MM.1S (cell line): Measurements from ENCODE around the gene WIPI1.

Experiments
- DNase-seq: peaks from one replicate; pipeline ENCODE4 v3.0.0-alpha.2; 2015
- H2AFZ ChIP-seq: fragments of 300-600 bp; sonication (generic); 2 replicates; pipeline ENCODE4 v1.6.0; 2016; ENCODE audit warnings: antibody characterized with exemption, low read length
- H3F3A ChIP-seq: fragments of 300-600 bp; sonication (generic); 2 replicates; pipeline ENCODE4 v1.6.1; 2016; ENCODE audit warnings: mild to moderate bottlenecking, antibody characterized with exemption, low read length, moderate library complexity, mixed read lengths; ENCODE audit not compliant: insufficient read depth
- H3K27ac ChIP-seq: fragments of 300-600 bp; sonication (generic); 2 replicates; pipeline ENCODE4 v1.5.1; 2016; ENCODE audit warnings: mild to moderate bottlenecking, low read length
- H3K27me3 ChIP-seq: fragments of 300-600 bp; sonication (generic); replicated peaks from 2 replicates; pipeline ENCODE4 v1.6.0; 2016; ENCODE audit warnings: low read length; ENCODE audit not compliant: insufficient read depth
- H3K36me3 ChIP-seq: fragments of 300-600 bp; sonication (generic); replicated peaks from 2 replicates; pipeline ENCODE4 v1.6.1; 2016; ENCODE audit warnings: mild to moderate bottlenecking, low read length, mixed read lengths; ENCODE audit not compliant: insufficient read depth
- H3K4me1 ChIP-seq: fragments of 300-600 bp; sonication (generic); 2 replicates; pipeline ENCODE4 v1.6.1; 2016; ENCODE audit warnings: low read length, mixed read lengths
- H3K4me2 ChIP-seq: fragments of 300-600 bp; sonication (generic); 2 replicates; pipeline ENCODE4 v1.6.0; 2016; ENCODE audit warnings: low read depth, low read length
- H3K4me3 ChIP-seq: fragments of 300-600 bp; sonication (generic); 2 replicates; pipeline ENCODE4 v1.5.1; 2016; ENCODE audit warnings: low read length, mixed read lengths
- H3K79me2 ChIP-seq: fragments of 300-600 bp; sonication (generic); 2 replicates; pipeline ENCODE4 v1.6.1; 2016; ENCODE audit warnings: mixed run types, low read length, mixed read lengths
- H3K9ac ChIP-seq: fragments of 300-600 bp; sonication (generic); 2 replicates; pipeline ENCODE4 v1.6.1; 2016; ENCODE audit warnings: low read length, mixed read lengths
- H3K9me2 ChIP-seq: fragments of 300-600 bp; sonication (generic); replicated peaks from 2 replicates; pipeline ENCODE4 v1.6.1; 2016; ENCODE audit warnings: mild to moderate bottlenecking, low read length, mixed read lengths; ENCODE audit not compliant: insufficient read depth
- H3K9me3 ChIP-seq: fragments of 300-600 bp; sonication (generic); replicated peaks from 2 replicates; pipeline ENCODE4 v1.6.1; 2016; ENCODE audit warnings: mild to moderate bottlenecking, low read length, mixed read lengths; ENCODE audit not compliant: insufficient read depth
- H4K20me1 ChIP-seq: fragments of 300-600 bp; sonication (generic); 2 replicates; pipeline ENCODE4 v1.6.1; 2016; ENCODE audit warnings: mild to moderate bottlenecking, low read length, moderate library complexity, mixed read lengths; ENCODE audit not compliant: insufficient read depth
- EZH2 ChIP-seq: fragments of 300-600 bp; sonication (generic); optimal IDR thresholded peaks from 2 replicates; pipeline ENCODE3; 2017; ENCODE audit warnings: low read depth, mild to moderate bottlenecking, antibody characterized with exemption, low read length, mixed read lengths
- EZH2phosphoT487 ChIP-seq: fragments of 300-600 bp; sonication (generic); IDR thresholded peaks from 2 replicates; pipeline ENCODE4 v1.6.1; 2018; ENCODE audit warnings: antibody characterized with exemption, low read length
- TF ChIP-seq, protein P1 (sequence below): fragments of 300-600 bp; sonication (generic); IDR thresholded peaks from 2 replicates; pipeline ENCODE4 v1.5.1; 2016; ENCODE audit warnings: antibody characterized with exemption, low read length, mixed read lengths

WIPI1 gene

DNA sequence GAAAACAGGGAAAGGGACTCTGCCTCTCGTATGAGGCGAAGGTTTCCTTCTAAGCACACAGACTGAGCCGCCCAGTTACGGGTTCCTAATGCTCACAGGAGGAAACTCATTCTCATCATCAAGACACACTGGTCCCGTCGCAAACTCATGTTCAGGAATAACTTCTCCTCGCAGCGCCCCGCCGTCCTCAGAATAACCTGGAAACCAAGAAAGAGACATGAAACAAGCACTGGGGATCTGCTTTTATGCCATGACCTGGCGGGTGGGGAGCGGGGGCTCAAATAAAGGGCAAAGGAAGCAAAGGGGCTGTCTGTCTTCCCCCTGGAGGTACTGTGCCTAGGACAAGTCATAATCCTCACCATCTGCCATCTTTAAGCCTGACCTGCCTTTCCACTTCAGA is 31.3 kb downstream of the WIPI1 start:
- no peak overlapping the region for H3K27ac ChIP-seq
- no peaks in the 10 kb centered on the region for H3K79me2 ChIP-seq
- TF ChIP-seq, protein P1, sequence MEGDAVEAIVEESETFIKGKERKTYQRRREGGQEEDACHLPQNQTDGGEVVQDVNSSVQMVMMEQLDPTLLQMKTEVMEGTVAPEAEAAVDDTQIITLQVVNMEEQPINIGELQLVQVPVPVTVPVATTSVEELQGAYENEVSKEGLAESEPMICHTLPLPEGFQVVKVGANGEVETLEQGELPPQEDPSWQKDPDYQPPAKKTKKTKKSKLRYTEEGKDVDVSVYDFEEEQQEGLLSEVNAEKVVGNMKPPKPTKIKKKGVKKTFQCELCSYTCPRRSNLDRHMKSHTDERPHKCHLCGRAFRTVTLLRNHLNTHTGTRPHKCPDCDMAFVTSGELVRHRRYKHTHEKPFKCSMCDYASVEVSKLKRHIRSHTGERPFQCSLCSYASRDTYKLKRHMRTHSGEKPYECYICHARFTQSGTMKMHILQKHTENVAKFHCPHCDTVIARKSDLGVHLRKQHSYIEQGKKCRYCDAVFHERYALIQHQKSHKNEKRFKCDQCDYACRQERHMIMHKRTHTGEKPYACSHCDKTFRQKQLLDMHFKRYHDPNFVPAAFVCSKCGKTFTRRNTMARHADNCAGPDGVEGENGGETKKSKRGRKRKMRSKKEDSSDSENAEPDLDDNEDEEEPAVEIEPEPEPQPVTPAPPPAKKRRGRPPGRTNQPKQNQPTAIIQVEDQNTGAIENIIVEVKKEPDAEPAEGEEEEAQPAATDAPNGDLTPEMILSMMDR, result no peak
- H3K9me2 ChIP-seq, result no peaks in the 10 kb centered on the region
- no peak overlapping the region for H2AFZ ChIP-seq
- peaks cover 12% of the 10 kb centered on the region for H3K36me3 ChIP-seq
- no peaks in the 10 kb centered on the region for H3F3A ChIP-seq
- no peaks in the 10 kb centered on the region for H4K20me1 ChIP-seq
- no peaks in the 10 kb centered on the region for H3K4me1 ChIP-seq
- H3K4me2 ChIP-seq, result no peak overlapping the region
- H3K9ac ChIP-seq, result no peak overlapping the region
- no peak for DNase-seq
- no peaks in the 10 kb centered on the region for H3K9me3 ChIP-seq
- no peaks in the 10 kb centered on the region for H3K27me3 ChIP-seq
- no peak overlapping the region for H3K4me3 ChIP-seq

DNA sequence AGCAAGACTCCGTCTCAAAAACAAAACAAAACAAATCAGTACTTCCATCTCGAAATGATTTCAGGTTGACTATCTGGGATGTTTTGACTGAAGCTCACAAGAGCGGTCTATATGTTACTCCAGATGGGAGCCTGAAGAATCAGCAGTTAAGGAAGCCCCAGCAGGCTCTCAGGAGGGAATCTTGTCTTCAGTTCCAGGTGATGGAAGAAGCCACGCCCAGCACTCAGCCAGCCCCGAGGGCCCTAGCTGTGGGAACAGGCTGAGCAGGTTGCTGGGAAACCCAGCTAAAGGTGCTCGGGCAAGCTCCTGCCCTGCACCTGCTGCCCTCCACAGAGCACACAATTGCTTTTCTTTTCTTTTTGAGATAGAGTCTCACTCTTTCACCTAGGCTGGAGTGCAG is 32.4 kb downstream of the WIPI1 start:
- Histone ChIP-seq H3K4me3 (no peak overlapping the region), H2AFZ (no peak overlapping the region), H3K27ac (no peak overlapping the region), H4K20me1 (no peaks in the 10 kb centered on the region), H3K27me3 (no peaks in the 10 kb centered on the region), H3F3A (no peaks in the 10 kb centered on the region), H3K36me3 (peaks cover 15% of the 10 kb centered on the region), H3K79me2 (no peaks in the 10 kb centered on the region), H3K4me2 (no peak overlapping the region), H3K9ac (no peak overlapping the region), H3K4me1 (no peaks in the 10 kb centered on the region), H3K9me2 (no peaks in the 10 kb centered on the region), H3K9me3 (no peaks in the 10 kb centered on the region)
- TF ChIP-seq, protein P1, result no peak
- no peak for TF ChIP-seq EZH2
- TF ChIP-seq EZH2phosphoT487, result no peak
- no peak for DNase-seq

GRCh38 chr17:68424203-68424602 is 33.1 kb downstream of the WIPI1 start:
- H3K4me2 ChIP-seq, result no peak overlapping the region
- H3K27ac ChIP-seq, result no peak overlapping the region
- no peak overlapping the region for H3K4me3 ChIP-seq
- no peak overlapping the region for H3K9ac ChIP-seq
- no peak for DNase-seq
- H3K36me3 ChIP-seq, result peaks cover 15% of the 10 kb centered on the region
- H2AFZ ChIP-seq, result no peak overlapping the region
- H3F3A ChIP-seq, result no peaks in the 10 kb centered on the region
- TF ChIP-seq EZH2, result no peak
- TF ChIP-seq, protein P1, result no peak
- no peak for TF ChIP-seq EZH2phosphoT487
- H3K27me3 ChIP-seq, result no peaks in the 10 kb centered on the region
- no peaks in the 10 kb centered on the region for H3K4me1 ChIP-seq
- H4K20me1 ChIP-seq, result no peaks in the 10 kb centered on the region
- H3K79me2 ChIP-seq, result no peaks in the 10 kb centered on the region
- no peaks in the 10 kb centered on the region for H3K9me3 ChIP-seq
- no peaks in the 10 kb centered on the region for H3K9me2 ChIP-seq

DNA sequence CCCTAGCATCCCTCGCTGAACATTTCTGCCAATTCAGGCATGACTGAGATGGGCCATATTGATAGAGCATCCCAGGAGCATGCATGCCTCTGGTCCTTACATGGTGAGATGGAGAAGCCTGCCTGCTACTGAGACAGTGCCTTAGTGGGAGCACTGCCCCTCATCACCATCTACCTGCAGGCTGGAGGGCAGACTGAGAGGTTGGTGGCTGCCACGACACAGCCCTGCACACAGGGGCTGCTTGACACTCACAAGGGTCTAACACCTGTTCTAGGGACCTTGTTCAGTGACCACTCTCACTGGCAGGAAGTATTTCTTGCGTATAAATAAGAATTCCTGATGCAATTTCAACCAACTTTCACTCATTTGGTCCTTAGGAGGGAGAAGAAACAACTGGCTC is 34.0 kb downstream of the WIPI1 start:
- peaks cover 11% of the 10 kb centered on the region; the same call in 1 of the 2 replicates for H3K36me3 ChIP-seq
- H2AFZ ChIP-seq, result no peak overlapping the region
- H3F3A ChIP-seq, result no peaks in the 10 kb centered on the region
- H3K27ac ChIP-seq, result no peak overlapping the region
- no peaks in the 10 kb centered on the region for H3K79me2 ChIP-seq
- no peaks in the 10 kb centered on the region for H3K9me2 ChIP-seq
- no peak overlapping the region for H3K9ac ChIP-seq
- no peak for TF ChIP-seq EZH2phosphoT487
- no peak for TF ChIP-seq EZH2
- TF ChIP-seq, protein P1, result no peak
- no peaks in the 10 kb centered on the region for H3K27me3 ChIP-seq
- H3K4me3 ChIP-seq, result no peak overlapping the region
- H4K20me1 ChIP-seq, result no peaks in the 10 kb centered on the region
- DNase-seq, result no peak
- H3K9me3 ChIP-seq, result no peaks in the 10 kb centered on the region
- no peak overlapping the region for H3K4me2 ChIP-seq
- H3K4me1 ChIP-seq, result no peaks in the 10 kb centered on the region
